GM12873 (cell line): ENCODE data around the gene ATXN1.

Experiments
- TF ChIP-seq, protein P1 (sequence below): IDR thresholded peaks from 2 replicates; pipeline ENCODE4 v1.5.1; 2012; ENCODE audit warnings: low read depth, mild to moderate bottlenecking, moderate library complexity, low read length, control low read depth; ENCODE audit not compliant: insufficient read depth; ENCODE audit errors: missing control alignments

The ATXN1 gene

GRCh38 chr6:16295060-16295459 lies 466.2 kb downstream of the ATXN1 start:
- TF ChIP-seq, protein P1, sequence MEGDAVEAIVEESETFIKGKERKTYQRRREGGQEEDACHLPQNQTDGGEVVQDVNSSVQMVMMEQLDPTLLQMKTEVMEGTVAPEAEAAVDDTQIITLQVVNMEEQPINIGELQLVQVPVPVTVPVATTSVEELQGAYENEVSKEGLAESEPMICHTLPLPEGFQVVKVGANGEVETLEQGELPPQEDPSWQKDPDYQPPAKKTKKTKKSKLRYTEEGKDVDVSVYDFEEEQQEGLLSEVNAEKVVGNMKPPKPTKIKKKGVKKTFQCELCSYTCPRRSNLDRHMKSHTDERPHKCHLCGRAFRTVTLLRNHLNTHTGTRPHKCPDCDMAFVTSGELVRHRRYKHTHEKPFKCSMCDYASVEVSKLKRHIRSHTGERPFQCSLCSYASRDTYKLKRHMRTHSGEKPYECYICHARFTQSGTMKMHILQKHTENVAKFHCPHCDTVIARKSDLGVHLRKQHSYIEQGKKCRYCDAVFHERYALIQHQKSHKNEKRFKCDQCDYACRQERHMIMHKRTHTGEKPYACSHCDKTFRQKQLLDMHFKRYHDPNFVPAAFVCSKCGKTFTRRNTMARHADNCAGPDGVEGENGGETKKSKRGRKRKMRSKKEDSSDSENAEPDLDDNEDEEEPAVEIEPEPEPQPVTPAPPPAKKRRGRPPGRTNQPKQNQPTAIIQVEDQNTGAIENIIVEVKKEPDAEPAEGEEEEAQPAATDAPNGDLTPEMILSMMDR: no peak

DNA sequence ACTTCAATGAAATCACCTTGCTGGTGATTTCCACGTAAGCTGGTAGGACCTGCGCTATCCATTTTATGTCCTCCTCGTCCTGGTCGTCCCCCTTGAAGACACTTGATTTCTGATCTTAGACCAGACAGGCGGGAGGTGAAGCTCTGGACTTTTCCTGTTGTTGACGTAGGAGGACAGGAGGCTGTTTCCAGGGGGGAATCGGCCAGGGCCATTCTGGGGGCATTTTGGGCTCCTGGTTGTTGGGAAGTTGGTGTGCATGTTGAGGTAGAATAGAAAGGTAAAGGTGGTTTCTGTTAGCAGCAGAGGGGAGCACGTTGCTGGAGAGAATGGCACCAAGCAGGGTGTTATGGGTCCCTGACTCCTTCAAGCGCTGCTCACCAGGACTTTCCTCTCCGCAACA lies 466.9 kb downstream of the ATXN1 start:
- TF ChIP-seq, protein P1: no peak

- TF ChIP-seq, protein P1: no peak
Observed at GRCh38 chr6:16292942-16293341, 468.3 kb downstream of the ATXN1 start.

- TF ChIP-seq, protein P1: no peak
Observed at GRCh38 chr6:16292432-16292831, 468.8 kb downstream of the ATXN1 start.

DNA sequence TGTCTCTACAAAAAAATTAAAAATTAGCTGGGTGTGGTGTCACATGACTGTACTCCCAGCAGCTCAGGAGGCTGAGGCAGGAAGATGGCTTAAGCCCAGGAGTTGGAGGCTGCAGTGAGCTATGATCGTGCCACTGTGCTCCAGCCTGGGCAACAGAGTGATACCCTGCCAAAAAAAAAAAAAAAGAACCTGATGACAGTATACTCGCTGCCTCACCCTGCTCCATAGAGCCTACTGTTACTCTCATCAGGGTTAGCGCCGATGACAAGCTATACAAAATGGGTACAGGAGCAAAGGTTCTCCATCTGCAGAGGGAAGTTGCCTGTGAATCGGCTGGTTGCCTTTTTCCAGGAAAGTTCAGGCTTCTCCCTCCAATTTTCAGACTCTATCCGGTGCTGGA lies 469.5 kb downstream of the ATXN1 start:
- TF ChIP-seq, protein P1: no peak

GRCh38 chr6:16288163-16288562 lies 473.1 kb downstream of the ATXN1 start:
- TF ChIP-seq, protein P1: no peak

GRCh38 chr6:16286151-16286522 lies 475.1 kb downstream of the ATXN1 start:
- TF ChIP-seq, protein P1: peak; percentile 95
